ENCODE measurements around the gene FOXP1.

The FOXP1 gene

GRCh38 chr3:71008350-71008935 is 575.1 kb downstream of the FOXP1 start:
- peaks cover 21% of the 10 kb centered on the region for H3K4me1 ChIP-seq (ENCODE audit: control insufficient read depth, insufficient read depth, low read length)
- H3K4me3 ChIP-seq (ENCODE audit: low read depth, low read length), result no peak overlapping the region
- H3K9me3 ChIP-seq (ENCODE audit: control insufficient read depth, insufficient read depth, low read length), result no peaks in the 10 kb centered on the region
- H3K27me3 ChIP-seq (ENCODE audit: control insufficient read depth, insufficient read depth, low read length), result no peaks in the 10 kb centered on the region
- no peak overlapping the region for H3K9ac ChIP-seq (ENCODE audit: low read depth, low read length)
- no peaks in the 10 kb centered on the region for H3K36me3 ChIP-seq (ENCODE audit: control insufficient read depth, insufficient read depth, low read length)

DNA sequence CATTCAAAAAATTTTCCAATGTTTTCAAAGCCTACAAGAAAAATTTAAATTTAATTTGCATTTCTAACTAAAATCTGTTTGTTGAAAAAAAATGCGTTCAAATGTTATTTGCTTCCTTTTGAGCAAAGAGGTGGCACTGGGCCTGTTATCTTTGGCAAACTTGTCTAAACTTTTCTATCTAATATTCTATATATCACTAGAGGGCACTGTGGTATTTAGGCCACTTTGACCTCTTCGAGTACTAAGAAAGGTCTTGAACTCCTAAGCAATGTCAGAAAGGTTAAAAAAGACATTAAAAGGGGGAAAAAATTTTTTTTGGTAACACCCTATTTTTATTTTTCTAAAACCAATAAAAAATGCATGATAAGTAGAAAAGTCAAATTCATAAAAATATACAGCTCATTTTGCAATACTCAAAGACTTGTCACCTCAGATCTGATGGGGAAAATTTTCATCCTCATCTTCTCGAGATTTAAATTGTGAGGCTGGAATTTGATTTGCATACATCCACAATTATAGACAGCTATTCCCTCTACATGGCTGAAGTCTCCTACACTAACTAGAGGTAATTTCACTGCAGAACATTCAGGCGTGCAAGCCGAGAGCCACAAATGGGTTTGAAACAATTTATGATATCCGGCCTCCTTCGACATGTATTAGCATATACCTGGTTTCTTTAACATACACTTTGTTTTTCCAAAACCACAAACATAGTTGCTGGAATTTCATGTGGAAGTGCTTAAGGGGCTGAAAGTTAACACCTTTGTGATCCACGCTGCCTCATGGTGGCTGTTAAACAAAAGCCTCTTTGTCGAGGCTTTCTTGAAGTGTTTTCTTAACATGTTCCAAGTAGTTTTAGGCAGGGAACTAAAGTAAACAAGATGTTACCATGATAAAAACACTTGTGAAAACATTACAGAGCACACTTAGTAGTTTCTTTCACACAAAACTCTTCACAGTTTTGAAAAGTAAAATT is 576.4 kb downstream of the FOXP1 start:
- Histone ChIP-seq H3K9ac (ENCODE audit: low read depth, low read length) (no peak overlapping the region), H3K9me3 (ENCODE audit: control insufficient read depth, insufficient read depth, low read length) (no peaks in the 10 kb centered on the region), H3K4me3 (ENCODE audit: low read depth, low read length) (no peak overlapping the region), H3K4me1 (ENCODE audit: control insufficient read depth, insufficient read depth, low read length) (peaks cover 25% of the 10 kb centered on the region), H3K27me3 (ENCODE audit: control insufficient read depth, insufficient read depth, low read length) (no peaks in the 10 kb centered on the region), H3K36me3 (ENCODE audit: control insufficient read depth, insufficient read depth, low read length) (no peaks in the 10 kb centered on the region)

DNA sequence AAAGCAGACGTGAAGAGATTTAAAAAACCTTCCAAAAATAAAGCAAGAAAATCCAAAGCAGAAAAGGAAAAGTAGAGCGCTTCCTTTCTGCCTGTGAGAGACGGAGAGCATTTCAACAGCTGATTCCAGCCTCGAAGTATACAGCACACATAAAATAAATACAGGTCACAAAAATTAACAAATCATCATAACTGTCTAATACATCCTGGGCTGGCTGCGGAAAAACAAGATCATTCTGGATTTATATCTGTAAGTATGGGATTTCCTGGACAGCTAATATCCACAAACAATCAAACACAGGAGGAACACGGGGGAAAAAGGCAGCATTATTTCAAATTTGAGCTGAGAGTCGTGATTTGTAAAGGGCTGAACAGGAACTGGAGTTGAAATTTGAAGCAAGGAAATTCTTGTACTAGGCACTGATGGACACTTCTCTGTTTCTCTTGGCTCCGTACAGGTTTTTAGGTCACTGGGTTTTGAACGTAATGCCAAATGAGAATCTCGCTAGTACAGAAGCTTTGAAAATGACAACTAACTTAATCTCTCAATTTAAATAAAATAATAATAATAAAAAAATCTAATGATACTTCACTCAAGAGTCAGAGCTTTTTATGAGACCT is 577.7 kb downstream of the FOXP1 start:
- H3K4me1 ChIP-seq (ENCODE audit: control insufficient read depth, insufficient read depth, low read length), result peaks cover 29% of the 10 kb centered on the region
- H3K4me3 ChIP-seq (ENCODE audit: low read depth, low read length), result no peak overlapping the region
- H3K9ac ChIP-seq (ENCODE audit: low read depth, low read length), result no peak overlapping the region

GRCh38 chr3:71003511-71003910 is 580.0 kb downstream of the FOXP1 start:
- Histone ChIP-seq H3K9ac (ENCODE audit: low read depth, low read length) (no peak overlapping the region), H3K27me3 (ENCODE audit: control insufficient read depth, insufficient read depth, low read length) (no peaks in the 10 kb centered on the region), H3K4me1 (ENCODE audit: control insufficient read depth, insufficient read depth, low read length) (peaks cover 27% of the 10 kb centered on the region), H3K4me3 (ENCODE audit: low read depth, low read length) (no peak overlapping the region), H3K9me3 (ENCODE audit: control insufficient read depth, insufficient read depth, low read length) (no peaks in the 10 kb centered on the region), H3K36me3 (ENCODE audit: control insufficient read depth, insufficient read depth, low read length) (no peaks in the 10 kb centered on the region)

More for the DNA sequence above, 577.7 kb downstream of the FOXP1 start:
- Histone ChIP-seq H3K9me3 (ENCODE audit: control insufficient read depth, insufficient read depth, low read length) (no peaks in the 10 kb centered on the region), H3K36me3 (ENCODE audit: control insufficient read depth, insufficient read depth, low read length) (no peaks in the 10 kb centered on the region), H3K27me3 (ENCODE audit: control insufficient read depth, insufficient read depth, low read length) (no peaks in the 10 kb centered on the region)

GRCh38 chr3:71002298-71002697 is 581.2 kb downstream of the FOXP1 start:
- Histone ChIP-seq H3K4me3 (ENCODE audit: low read depth, low read length) (no peak overlapping the region), H3K36me3 (ENCODE audit: control insufficient read depth, insufficient read depth, low read length) (no peaks in the 10 kb centered on the region), H3K9me3 (ENCODE audit: control insufficient read depth, insufficient read depth, low read length) (no peaks in the 10 kb centered on the region), H3K4me1 (ENCODE audit: control insufficient read depth, insufficient read depth, low read length) (peaks cover 17% of the 10 kb centered on the region), H3K9ac (ENCODE audit: low read depth, low read length) (no peak overlapping the region), H3K27me3 (ENCODE audit: control insufficient read depth, insufficient read depth, low read length) (no peaks in the 10 kb centered on the region)

DNA sequence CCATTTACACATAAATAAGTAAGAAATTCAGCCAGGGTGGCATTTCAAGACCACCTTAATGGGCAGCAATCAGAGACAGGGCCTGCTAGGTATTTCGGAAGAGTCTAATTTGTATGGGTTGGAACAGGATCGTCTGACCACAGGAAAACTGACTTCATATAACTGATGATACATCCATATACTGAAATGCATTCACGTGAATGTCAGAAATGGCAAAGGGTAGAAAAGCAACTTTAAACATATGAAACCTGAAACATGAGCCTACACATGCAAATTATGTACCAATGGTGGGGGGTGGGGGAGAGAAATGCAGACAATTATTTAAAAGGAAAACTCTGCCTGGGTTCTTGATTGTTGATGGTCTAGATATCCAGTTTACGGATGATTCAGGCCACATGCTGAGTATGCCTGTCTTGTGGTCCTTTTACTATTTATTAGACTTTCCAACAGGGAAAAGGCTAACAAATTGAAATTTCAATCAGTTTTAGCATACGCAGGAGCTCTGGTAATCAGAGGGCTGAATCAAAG is 582.2 kb downstream of the FOXP1 start:
- Histone ChIP-seq H3K4me3 (ENCODE audit: low read depth, low read length) (no peak overlapping the region), H3K36me3 (ENCODE audit: control insufficient read depth, insufficient read depth, low read length) (no peaks in the 10 kb centered on the region), H3K27me3 (ENCODE audit: control insufficient read depth, insufficient read depth, low read length) (no peaks in the 10 kb centered on the region)

GRCh38 chr3:71000483-71000882 is 583.0 kb downstream of the FOXP1 start:
- no peak overlapping the region for H3K4me3 ChIP-seq (ENCODE audit: low read depth, low read length)
- H3K9me3 ChIP-seq (ENCODE audit: control insufficient read depth, insufficient read depth, low read length), result no peaks in the 10 kb centered on the region
- peaks cover 12% of the 10 kb centered on the region for H3K4me1 ChIP-seq (ENCODE audit: control insufficient read depth, insufficient read depth, low read length)
- H3K27me3 ChIP-seq (ENCODE audit: control insufficient read depth, insufficient read depth, low read length), result no peaks in the 10 kb centered on the region
- no peak overlapping the region for H3K9ac ChIP-seq (ENCODE audit: low read depth, low read length)
- H3K36me3 ChIP-seq (ENCODE audit: control insufficient read depth, insufficient read depth, low read length), result no peaks in the 10 kb centered on the region

More for the DNA sequence above, 582.2 kb downstream of the FOXP1 start:
- no peaks in the 10 kb centered on the region for H3K9me3 ChIP-seq (ENCODE audit: control insufficient read depth, insufficient read depth, low read length)
- H3K9ac ChIP-seq (ENCODE audit: low read depth, low read length), result no peak overlapping the region
- peaks cover 12% of the 10 kb centered on the region for H3K4me1 ChIP-seq (ENCODE audit: control insufficient read depth, insufficient read depth, low read length)

DNA sequence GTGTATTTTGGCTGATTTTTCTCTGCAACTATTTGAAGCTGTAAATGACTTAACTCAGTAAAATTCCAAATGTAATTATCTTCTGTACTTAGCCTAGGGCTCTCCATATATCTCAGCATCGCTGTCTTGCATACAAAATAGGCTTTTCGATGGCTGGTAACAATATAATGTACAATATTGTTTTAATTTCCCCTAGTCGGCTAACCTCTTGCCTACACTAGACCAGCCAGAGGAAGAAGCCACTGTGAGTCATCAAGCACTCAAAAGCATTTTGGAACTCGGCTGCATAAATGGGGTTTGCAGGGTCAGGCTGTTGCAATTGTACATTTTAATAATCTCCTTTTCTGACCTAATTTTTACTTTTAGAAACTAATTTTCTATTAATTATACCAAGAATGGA is 583.8 kb downstream of the FOXP1 start:
- H3K36me3 ChIP-seq (ENCODE audit: control insufficient read depth, insufficient read depth, low read length), result no peaks in the 10 kb centered on the region
- no peak overlapping the region for H3K9ac ChIP-seq (ENCODE audit: low read depth, low read length)

DNA sequence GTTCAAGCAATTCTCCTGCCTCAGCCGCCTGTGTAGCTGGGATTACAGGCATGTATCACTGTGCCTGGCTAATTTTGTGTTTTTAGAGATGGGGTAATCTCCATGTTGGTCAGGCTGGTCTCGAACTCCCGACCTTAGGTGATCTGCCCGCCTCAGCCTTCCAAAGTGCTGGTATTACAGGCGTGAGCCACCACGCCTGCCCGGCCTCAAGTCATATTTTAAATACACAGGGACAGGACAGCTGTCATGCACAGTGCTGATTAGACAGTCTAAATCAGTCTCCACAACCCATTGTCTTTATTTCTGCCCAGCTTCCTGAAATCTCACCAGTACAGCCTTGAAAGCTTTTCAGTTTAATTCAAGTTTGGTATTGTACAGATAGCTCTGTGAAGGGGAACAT is 587.4 kb downstream of the FOXP1 start:
- Histone ChIP-seq H3K4me1 (ENCODE audit: control insufficient read depth, insufficient read depth, low read length) (no peaks in the 10 kb centered on the region), H3K9me3 (ENCODE audit: control insufficient read depth, insufficient read depth, low read length) (no peaks in the 10 kb centered on the region), H3K4me3 (ENCODE audit: low read depth, low read length) (no peak overlapping the region), H3K27me3 (ENCODE audit: control insufficient read depth, insufficient read depth, low read length) (no peaks in the 10 kb centered on the region), H3K36me3 (ENCODE audit: control insufficient read depth, insufficient read depth, low read length) (no peaks in the 10 kb centered on the region), H3K9ac (ENCODE audit: low read depth, low read length) (no peak overlapping the region)

More for the DNA sequence above, 583.8 kb downstream of the FOXP1 start:
- Histone ChIP-seq H3K27me3 (ENCODE audit: control insufficient read depth, insufficient read depth, low read length) (no peaks in the 10 kb centered on the region), H3K9me3 (ENCODE audit: control insufficient read depth, insufficient read depth, low read length) (no peaks in the 10 kb centered on the region), H3K4me1 (ENCODE audit: control insufficient read depth, insufficient read depth, low read length) (peaks cover 12% of the 10 kb centered on the region), H3K4me3 (ENCODE audit: low read depth, low read length) (no peak overlapping the region)

DNA sequence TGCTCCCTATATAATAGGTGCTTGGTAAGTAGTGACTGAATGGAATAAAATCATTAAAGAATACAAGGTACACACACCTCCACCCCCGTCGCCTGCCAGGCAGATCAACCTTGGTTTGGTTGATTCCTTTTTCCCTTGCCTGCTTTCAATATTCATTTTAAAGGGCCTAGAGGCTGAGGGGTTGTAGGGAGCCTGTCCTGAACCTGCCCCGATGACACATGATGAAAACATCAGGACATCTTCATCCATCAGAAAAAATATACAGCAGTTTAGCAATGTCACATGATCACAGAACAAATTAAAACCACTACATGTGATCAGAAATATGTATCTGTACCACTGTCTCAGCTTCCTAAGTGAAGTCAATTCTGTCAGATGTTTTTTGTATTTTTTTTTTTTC is 588.9 kb downstream of the FOXP1 start:
- Histone ChIP-seq H3K4me3 (ENCODE audit: low read depth, low read length) (no peak overlapping the region), H3K27me3 (ENCODE audit: control insufficient read depth, insufficient read depth, low read length) (no peaks in the 10 kb centered on the region), H3K4me1 (ENCODE audit: control insufficient read depth, insufficient read depth, low read length) (no peaks in the 10 kb centered on the region), H3K36me3 (ENCODE audit: control insufficient read depth, insufficient read depth, low read length) (no peaks in the 10 kb centered on the region), H3K9me3 (ENCODE audit: control insufficient read depth, insufficient read depth, low read length) (no peaks in the 10 kb centered on the region), H3K9ac (ENCODE audit: low read depth, low read length) (no peak overlapping the region)

GRCh38 chr3:70992562-70993204 is 590.8 kb downstream of the FOXP1 start:
- Histone ChIP-seq H3K27me3 (ENCODE audit: control insufficient read depth, insufficient read depth, low read length) (no peaks in the 10 kb centered on the region), H3K9me3 (ENCODE audit: control insufficient read depth, insufficient read depth, low read length) (no peaks in the 10 kb centered on the region), H3K36me3 (ENCODE audit: control insufficient read depth, insufficient read depth, low read length) (no peaks in the 10 kb centered on the region), H3K9ac (ENCODE audit: low read depth, low read length) (no peak overlapping the region), H3K4me1 (ENCODE audit: control insufficient read depth, insufficient read depth, low read length) (no peaks in the 10 kb centered on the region), H3K4me3 (ENCODE audit: low read depth, low read length) (no peak overlapping the region)

Data from iPS-15b (cell line).